ENCODE results near the gene TMC2. TPM values are rescaled to one million over a fixed set of nuclear protein-coding genes. Genes with fewer than 3 reads are reported as not detected.
A peak's percentile ranks its signal among the peaks of the same experiment; 100 is the strongest.

Gene TMC2
- total and polyA plus RNA-seq, 10 donors, result 0.07 to 1.2 (median 0.13) TPM; not detected in 2

GRCh38 chr20:2657674-2658073, 121.3 kb downstream of the TMC2 start:
- intact Hi-C loops (cut with DNase I; ENCODE audit: low total_unique reads), result no loop called here

GRCh38 chr20:2658414-2659354, 122.3 kb downstream of the TMC2 start:
- H3K27me3 ChIP-seq (replicated peaks in 1 of 7), result no peaks in the 10 kb centered on the region
- intact Hi-C loops (cut with DNase I; ENCODE audit: low total_unique reads), result no loop called here
- H3K4me1 ChIP-seq, result peaks cover 11 to 58% (median 31%) of the 10 kb centered on the region in 6 donors
- no peak overlapping the region for H3K4me3 ChIP-seq
- H3K27ac ChIP-seq, result no peak overlapping the region
- DNase-seq, result no peak
- 77 to 86% (median 79%) methylated on average over 12 to 13 of the region's 13 CpGs for WGBS, 5 donors
- TF ChIP-seq POLR2A (IDR thresholded peaks at IDR 0.05) (no peak), POLR2AphosphoS5 (IDR thresholded peaks at IDR 0.05) (peak in 2 of 3 donors; percentile 20 to 24), CTCF (IDR thresholded peaks at IDR 0.05 in 8 of 11, conservative IDR thresholded peaks at IDR 0.05 in 3 of 11) (no peak)
- no peaks in the 10 kb centered on the region for H3K9me3 ChIP-seq
- peaks cover 7 to 96% (median 85%) of the 10 kb centered on the region in 6 donors for H3K36me3 ChIP-seq

More at GRCh38 chr20:2657674-2658073, 121.3 kb downstream of the TMC2 start:
- Histone ChIP-seq H3K4me1 (peaks cover 11 to 58% (median 29%) of the 10 kb centered on the region in 6 donors), H3K4me3 (no peak overlapping the region), H3K9me3 (no peaks in the 10 kb centered on the region), H3K36me3 (peaks cover 7 to 91% (median 83%) of the 10 kb centered on the region in 6 donors), H3K27ac (no peak overlapping the region), H3K27me3 (replicated peaks in 1 of 7) (no peaks in the 10 kb centered on the region)
- 80 to 93% (median 88%) methylated on average over 5 of the region's 5 CpGs for WGBS, 5 donors
- TF ChIP-seq POLR2A (IDR thresholded peaks at IDR 0.05), result no peak
- no peak for TF ChIP-seq CTCF (IDR thresholded peaks at IDR 0.05 in 8 of 11, conservative IDR thresholded peaks at IDR 0.05 in 3 of 11)
- TF ChIP-seq POLR2AphosphoS5 (IDR thresholded peaks at IDR 0.05), result no peak
- DNase-seq, result no peak

GRCh38 chr20:2659547-2659946, 123.2 kb downstream of the TMC2 start:
- H3K27me3 ChIP-seq (replicated peaks in 1 of 7), result no peaks in the 10 kb centered on the region
- TF ChIP-seq POLR2AphosphoS5 (IDR thresholded peaks at IDR 0.05) (no peak), CTCF (IDR thresholded peaks at IDR 0.05 in 8 of 11, conservative IDR thresholded peaks at IDR 0.05 in 3 of 11) (no peak), POLR2A (IDR thresholded peaks at IDR 0.05) (no peak)
- no peaks in the 10 kb centered on the region for H3K9me3 ChIP-seq
- H3K4me3 ChIP-seq, result no peak overlapping the region
- H3K27ac ChIP-seq, result no peak overlapping the region
- 90 to 97% (median 96%) methylated on average over 10 of the region's 10 CpGs for WGBS, 5 donors
- peaks cover 7 to 88% (median 80%) of the 10 kb centered on the region in 6 donors for H3K36me3 ChIP-seq
- intact Hi-C loops (cut with DNase I; ENCODE audit: low total_unique reads), result no loop called here
- no peak for DNase-seq
- peaks cover 5 to 54% (median 27%) of the 10 kb centered on the region in 6 donors for H3K4me1 ChIP-seq

- Histone ChIP-seq H3K36me3 (peaks cover 0 to 49% (median 41%) of the 10 kb centered on the region in 6 donors), H3K27ac (peak overlapping the region; percentile 84 to 97 (median 94)), H3K27me3 (replicated peaks in 1 of 7) (no peaks in the 10 kb centered on the region), H3K4me3 (peak overlapping the region; percentile 81 to 100 (median 93)), H3K4me1 (peaks cover 8 to 28% (median 19%) of the 10 kb centered on the region in 6 donors), H3K9me3 (no peaks in the 10 kb centered on the region)
- no peak for TF ChIP-seq POLR2A (IDR thresholded peaks at IDR 0.05)
- no peak for TF ChIP-seq POLR2AphosphoS5 (IDR thresholded peaks at IDR 0.05)
- no peak for TF ChIP-seq CTCF (IDR thresholded peaks at IDR 0.05 in 8 of 11, conservative IDR thresholded peaks at IDR 0.05 in 3 of 11)
- 7 to 10% (median 8%) methylated on average over 13 of the region's 13 CpGs for WGBS, 5 donors
- intact Hi-C loops (cut with DNase I; ENCODE audit: low total_unique reads), result no loop called here
- DNase-seq, result no peak
These were observed 127.1 kb downstream of the TMC2 start for GRCh38 chr20:2663364-2663886.

All from spleen (tissue), 11 donors.